Stimulated activated CD4-positive, alpha-beta T cell treated with anti-CD3 and anti-CD28 coated beads, Interleukin-12 subunit alpha, Interleukin-12 subunit beta, amount 100 ng/mL, for 48 hours (primary cell): ENCODE data around the gene DEPP1.

Source experiments
- DNase-seq, 3 donors: peaks; one replicate each; pipeline ENCODE4 v3.0.0-alpha.2; 2020; ENCODE audit warnings: low read depth in 2 of 3, low spot score in 1 of 3

DEPP1 gene

GRCh38 chr10:44993922-44994751, 15.5 kb upstream of the DEPP1 start:
- DNase-seq = no peak

DNA sequence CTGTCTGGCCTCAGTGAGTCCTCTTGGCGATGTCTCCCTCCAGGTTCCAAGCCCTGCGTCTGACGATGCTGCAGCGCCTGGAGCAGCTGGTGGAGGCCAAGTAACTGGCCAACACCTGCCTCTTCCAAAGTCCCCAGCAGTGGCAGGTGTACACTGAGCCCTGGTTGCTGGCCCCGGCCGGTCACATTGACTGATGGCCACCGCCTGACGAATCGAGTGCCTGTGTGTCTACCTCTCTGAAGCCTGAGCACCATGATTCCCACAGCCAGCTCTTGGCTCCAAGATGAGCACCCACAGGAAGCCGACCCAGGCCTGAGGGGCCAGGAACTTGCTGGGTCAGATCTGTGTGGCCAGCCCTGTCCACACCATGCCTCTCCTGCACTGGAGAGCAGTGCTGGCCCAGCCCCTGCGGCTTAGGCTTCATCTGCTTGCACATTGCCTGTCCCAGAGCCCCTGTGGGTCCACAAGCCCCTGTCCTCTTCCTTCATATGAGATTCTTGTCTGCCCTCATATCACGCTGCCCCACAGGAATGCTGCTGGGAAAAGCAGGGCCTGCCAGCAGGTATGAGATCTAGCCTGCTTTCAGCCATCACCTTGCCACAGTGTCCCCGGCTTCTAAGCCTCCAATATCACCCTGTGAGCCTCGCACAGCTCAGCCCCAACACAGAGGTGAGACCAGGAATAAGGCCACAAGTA, 14.8 kb upstream of the DEPP1 start:
- DNase-seq = no peak

GRCh38 chr10:44992732-44993225, 14.2 kb upstream of the DEPP1 start:
- no peak for DNase-seq

DNA sequence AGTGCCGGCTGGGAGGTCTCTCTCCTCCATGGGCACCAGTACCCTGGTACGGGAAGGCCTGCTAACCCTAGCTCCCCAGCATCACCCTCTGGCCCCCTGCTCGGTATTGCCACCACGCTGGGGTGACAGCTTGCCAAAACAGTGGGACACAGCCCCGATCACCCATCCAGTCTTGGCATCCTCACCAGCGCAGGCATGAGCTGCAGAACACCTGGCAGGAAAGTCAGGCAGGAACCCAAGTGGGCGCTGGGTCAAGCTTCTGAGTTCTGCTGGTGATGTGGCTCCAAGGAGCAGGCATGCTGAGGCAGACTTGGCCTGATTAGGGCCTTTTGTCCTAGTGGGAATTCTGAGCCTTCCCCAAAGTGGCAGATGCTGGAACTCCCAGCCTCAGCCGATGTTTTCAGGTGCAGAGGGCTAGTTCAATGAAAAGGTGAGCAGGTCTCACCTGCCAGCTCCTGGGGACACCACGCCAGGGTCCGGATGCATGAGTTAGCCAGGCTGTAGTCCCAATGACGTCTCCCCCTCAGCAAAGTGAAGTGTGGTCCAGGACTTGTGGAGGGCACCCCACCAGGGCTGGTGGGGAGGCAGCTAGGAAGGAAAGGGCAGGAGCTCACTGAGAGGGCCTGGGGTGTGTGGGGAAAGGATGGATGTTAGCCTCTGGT, 13.6 kb upstream of the DEPP1 start:
- no peak for DNase-seq

DNA sequence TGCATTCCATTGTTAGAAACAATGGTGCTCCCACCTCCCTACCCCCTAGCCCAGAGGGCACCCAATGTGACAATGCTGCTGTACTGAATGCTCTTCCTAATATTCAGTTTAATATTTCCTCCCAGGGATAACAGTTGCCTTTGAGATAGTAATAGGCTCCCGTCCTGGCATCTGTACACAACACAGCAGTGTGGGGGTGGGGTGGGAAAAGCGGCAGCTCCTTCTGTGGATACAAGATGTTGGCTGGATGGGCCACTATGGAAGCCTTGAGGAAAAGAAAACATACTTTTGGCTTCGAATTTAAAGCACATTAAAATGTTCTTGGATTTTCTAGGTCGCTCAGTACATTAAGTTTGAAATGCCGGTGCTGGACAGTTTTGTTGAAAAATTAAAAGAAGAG, 13.0 kb upstream of the DEPP1 start:
- no peak for DNase-seq

DNA sequence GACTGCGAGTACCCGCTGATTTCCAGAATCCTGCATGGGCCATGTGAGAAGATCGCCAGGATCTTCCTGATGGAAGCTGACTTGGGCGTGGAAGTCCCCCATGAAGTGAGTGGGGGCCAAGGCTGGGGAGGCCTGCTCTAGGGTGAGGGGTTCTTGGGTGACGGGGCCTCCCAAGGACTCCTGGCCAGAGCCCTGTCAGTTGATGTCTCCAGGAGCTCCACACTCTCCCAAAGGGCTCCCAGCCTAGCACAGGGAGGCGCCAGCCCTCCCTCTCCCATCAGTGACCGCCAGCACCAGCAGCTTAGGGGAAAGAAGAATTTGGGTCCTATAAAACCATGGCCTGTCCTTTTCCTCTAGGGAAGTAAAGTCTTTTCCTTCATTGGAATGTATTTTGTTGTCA, 12.4 kb upstream of the DEPP1 start:
- DNase-seq = no peak

- no peak for DNase-seq
These were observed 11.7 kb upstream of the DEPP1 start for GRCh38 chr10:44990302-44990655.

DNA sequence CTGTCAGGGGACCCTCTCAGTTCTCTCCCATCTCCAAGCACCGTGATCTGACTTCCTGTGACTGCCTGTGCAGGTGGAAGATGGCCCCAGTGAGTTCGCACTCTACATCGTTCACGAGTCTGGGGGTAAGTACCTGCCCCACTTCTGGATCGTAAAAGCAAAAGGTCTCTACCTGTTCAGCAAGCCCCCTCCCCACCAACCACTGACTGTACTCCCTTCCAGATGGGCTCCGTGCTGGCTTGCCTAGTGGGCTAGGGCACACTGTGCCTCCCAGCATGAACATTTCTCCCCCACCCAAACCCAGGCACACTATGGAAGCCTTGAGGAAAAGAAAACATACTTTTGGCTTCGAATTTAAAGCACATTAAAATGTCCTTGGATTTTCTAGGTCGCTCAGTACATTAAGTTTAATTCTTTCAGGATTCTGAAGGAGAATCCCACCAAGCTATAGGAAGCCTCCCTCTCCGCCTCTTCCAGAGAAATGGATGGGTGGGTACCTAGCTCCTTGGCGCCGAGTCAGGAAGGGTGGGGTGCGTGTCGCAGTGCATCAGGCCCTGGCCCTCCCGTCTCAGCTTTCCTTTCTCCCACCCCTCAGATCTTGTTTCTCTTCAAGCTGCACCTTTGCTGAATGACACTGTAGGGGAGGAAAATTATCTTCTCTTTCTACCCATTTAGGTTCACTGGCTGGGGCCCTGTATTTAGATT, 11.1 kb upstream of the DEPP1 start:
- no peak for DNase-seq

- DNase-seq = no peak
These were observed 10.5 kb upstream of the DEPP1 start for GRCh38 chr10:44988957-44989585.

- DNase-seq = no peak
These were observed 8.1 kb upstream of the DEPP1 start for GRCh38 chr10:44986670-44987069.

DNA sequence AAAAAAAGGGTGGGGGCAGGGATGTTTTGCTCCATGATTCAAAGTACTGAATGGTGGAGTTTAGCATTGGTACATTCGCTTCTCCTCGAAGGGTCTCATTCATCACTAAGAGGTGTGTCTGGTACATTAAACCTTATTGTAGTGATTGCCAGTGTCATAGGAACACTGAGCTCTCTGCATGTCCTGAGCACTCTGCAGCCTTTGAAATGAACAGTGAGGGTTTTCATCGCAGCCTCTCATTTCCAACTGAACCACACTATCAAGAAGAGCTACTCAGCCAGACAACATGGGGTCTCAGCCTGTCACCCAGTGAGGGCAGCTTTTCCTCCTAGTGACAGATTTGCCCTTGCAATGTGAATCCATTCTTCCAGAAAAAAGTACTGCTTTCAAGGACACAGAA, 7.6 kb upstream of the DEPP1 start:
- no peak for DNase-seq

- DNase-seq = no peak
These were observed 6.6 kb upstream of the DEPP1 start for GRCh38 chr10:44985175-44985681.

DNA sequence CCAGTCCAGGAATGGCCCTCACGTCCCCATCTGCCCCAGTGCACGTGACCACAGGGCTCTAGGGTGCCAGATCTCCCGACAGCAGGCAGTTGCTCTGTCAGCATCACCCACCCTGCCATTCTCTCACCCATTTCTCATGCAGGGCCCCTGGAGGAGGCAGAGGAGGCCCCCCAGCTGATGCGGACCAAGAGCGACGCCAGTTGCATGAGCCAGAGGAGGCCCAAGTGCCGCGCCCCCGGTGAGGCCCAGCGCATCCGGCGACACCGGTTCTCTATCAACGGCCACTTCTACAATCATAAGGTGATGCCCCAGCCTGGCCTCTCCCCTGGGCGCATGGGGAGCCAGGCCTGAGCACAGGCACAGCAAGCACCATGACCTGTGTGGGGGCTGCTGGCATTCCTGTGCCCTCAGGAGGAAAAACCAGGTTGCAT, 6.1 kb upstream of the DEPP1 start:
- no peak for DNase-seq

GRCh38 chr10:44983895-44984278, 5.3 kb upstream of the DEPP1 start:
- no peak for DNase-seq

DNA sequence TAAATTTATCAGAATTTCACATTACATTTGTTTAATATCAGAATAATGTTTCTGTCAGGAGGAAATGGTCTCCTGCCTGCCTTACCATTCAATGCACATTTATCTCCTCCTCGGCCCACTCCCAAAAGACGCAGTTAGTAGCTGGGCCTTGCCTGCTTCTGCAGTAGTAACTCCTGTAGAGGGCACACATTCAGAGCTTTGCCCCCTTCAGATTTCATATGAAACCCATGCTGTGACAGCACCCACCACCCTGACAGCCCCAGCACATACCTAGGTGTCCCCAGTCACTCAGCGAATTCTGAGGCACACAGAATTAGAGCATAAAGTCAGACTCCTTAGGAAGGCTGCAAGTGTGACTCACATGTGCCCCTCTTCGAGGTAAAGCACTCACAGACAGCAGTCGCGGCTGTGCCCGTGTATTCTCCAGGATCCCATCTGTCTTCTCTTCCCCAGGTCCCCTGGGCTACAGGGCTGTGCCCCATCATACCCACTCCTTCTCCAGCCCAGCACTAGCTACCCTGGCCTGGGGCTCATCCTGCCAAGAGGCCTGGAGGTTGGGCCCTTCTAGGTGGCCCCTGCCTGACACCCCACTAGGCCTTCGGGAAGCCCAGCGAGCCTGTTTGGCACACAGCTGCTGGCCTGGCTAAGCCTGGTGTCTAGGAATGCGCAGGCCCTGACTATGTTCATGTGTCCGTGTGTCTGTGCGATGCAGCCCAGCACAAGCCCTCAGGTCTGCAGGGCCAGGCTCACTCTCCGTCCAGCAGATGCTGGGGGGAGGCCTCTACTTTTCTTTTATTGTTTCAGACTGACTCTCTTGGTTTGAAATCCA, 4.7 kb upstream of the DEPP1 start:
- DNase-seq = no peak

- no peak for DNase-seq
These were observed 3.9 kb upstream of the DEPP1 start for GRCh38 chr10:44982496-44982895.

DNA sequence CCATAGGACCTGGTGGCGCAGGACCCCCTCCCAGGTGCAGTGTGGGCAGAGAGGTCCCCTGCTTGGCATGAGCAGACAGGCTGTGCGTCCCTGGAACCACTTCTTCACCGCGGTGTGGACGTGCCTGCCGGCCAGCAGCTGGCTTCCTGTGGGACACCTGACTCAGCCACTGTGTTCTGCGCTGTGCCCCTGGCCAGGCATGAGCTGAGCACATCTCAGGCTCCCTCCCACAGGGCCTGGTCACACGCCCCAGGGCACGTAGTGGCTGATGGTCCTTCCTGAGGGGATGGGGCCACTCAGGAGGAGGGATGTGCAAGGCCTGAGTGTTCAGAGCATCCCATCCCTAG, 3.5 kb upstream of the DEPP1 start:
- no peak for DNase-seq

DNA sequence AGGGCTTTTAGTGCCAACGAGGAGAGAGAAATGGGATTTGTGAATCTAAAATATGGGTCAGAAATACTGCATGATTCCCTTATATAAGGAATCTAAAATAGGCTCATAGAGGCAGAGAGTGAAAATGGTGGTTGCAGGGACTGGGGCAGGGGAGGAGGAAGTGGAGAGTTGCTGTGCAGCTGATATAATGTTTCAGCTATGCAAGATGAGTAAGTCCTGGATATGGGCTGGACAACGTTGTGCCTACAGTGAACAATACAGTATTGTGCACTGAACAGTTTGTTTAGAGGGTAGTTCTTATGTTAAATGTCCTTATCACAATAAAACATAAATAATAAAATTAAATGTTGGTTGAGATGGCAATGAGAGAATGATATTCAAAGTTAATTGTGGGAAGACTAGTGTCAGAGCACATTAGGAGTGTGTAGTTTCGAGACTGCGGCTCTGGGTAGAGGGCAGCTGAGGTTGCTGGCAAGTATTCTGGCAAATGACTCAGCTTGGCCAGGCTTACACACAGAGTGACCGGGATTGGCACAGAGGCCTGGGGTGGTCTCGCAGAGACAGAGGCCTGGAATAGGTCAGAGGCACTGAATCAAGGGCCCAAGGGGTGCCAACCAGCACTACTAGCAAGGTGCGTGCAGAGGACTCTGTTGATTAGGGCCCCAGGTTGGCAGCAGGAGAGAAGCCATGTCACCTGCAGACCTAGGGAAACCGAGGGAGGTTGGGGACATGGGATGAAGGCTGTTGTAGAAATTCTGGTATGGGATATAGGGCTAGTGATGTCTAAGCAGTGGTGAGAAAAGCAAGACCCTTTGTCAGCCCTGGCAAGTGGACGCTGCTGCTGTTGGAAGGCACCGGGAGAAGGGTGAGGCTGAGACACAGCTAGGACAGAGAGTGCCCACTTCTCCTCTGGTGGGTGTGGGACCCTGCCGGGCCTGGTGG, 2.8 kb upstream of the DEPP1 start:
- no peak for DNase-seq
